ENCODE measurements around the gene EIF4ENIF1.
A peak's percentile ranks its signal among the peaks of the same experiment; 100 is the strongest.
"Not testable (repeated sequence)": the region's sequence is repeated elsewhere in the genome, so short reads cannot be mapped to it uniquely, and the experiment has no call there.

EIF4ENIF1 gene

GRCh38 chr22:31441652-31442051 is 48.0 kb downstream of the EIF4ENIF1 start:
- DNase-seq (ENCODE audit: low spot score), result no peak

DNA sequence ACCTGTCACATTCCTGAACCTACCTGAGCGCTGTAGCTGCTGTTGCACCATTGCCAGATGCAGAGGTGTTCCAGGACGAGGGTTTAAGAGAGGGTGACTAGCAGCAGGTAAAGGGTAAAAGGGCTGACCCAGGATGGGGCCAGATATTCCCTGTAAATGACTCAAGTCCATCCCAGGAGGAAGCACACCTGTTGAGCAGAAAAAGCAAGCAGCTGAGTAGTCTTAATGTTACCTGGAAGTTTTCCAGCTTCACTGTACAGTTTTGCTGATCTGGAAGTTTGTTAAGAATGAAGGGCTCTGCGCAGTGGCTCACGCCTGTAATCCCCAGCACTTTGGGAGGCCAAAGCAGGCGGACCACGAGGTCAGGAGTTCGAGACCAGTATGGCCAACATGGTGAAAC is 49.0 kb downstream of the EIF4ENIF1 start:
- DNase-seq (ENCODE audit: low spot score), result no peak

GRCh38 chr22:31439808-31440207 is 49.8 kb downstream of the EIF4ENIF1 start:
- DNase-seq (ENCODE audit: low spot score), result no peak

DNA sequence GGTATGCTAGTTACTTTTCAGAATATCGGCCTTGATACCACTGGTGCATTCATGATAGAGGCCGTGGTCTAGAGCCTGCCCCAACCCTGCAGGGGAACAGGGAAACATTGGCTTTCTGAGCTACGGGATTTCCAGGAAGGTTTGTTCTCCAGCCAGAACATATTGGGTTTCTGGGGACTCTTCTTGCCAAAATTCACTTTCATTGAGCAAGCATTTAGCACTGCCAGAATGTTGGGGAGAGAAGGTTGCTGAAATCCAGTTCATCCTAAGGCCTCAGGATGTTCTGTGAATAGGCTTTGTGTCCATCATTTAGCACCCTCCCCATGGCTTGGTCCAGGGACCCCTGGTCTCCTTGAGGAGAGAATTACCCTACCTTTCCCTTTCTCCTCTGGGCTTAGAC is 53.5 kb downstream of the EIF4ENIF1 start:
- no peak for DNase-seq (ENCODE audit: low spot score)

- DNase-seq (ENCODE audit: low spot score), result no peak
Measured at GRCh38 chr22:31431950-31432349, 57.7 kb downstream of the EIF4ENIF1 start.

- DNase-seq (ENCODE audit: low spot score), result peak; percentile 34
Measured at GRCh38 chr22:31425331-31426050, 64.2 kb downstream of the EIF4ENIF1 start.

- not testable (repeated sequence) for DNase-seq (ENCODE audit: low spot score)
Measured at GRCh38 chr22:31402350-31402749, 87.3 kb downstream of the EIF4ENIF1 start.

DNA sequence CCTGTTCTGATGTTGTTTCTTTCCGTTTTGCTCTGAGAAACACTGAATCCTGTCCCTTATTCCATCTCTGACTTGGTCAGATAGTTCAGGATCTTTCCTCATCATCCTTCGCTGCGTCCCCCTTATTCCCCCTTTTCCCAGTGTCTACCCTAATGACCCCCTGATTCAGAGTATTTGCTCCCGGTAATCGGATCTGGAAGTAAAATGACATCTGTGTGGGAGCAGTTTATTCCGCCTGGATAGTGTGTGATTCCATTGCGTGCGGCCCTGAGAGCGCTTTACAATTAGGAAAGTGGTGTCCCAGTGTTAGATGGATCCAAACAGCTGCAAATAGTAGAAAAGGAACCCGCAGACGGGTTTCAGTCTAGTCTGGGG is 89.6 kb downstream of the EIF4ENIF1 start:
- DNase-seq (ENCODE audit: low spot score), result peak; percentile 56

DNA sequence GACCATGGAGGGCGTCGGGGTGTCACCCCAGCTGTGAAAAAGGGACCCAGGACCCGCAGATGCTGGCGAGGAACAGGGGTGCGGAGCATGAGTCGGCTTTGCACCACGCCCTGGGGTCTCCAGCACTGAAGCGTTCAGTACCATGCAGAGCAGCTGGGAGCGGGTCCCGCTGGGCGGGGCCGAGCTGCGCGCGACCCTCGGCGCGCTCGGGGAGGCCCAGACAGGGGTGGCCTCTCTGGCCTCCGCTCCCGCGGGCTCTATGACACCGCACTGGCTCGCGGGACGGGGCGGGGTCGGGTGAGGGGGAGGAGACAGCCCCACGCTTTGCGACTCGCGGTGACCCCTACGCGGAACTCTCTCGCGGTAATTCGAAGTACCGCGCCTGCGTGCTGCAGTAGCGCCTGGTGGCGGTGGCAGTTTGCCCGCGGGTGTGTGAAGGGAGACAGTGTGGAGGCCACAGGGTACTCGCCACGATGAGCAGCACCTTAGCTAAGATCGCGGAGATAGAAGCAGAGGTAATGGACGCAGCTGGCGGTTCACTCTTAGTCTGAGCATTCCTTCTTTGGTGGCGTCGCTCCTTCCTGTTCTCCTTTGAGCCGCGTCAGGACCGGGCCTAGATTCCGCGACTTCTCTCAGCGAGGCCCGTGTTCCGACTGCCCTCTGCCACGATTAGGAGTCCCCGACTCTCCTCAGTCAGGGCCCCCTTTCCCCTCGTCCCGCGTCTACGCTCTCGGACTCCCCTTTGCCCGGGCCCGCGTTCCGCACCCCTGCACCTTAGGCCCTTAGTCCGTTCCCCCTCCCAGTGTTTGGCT is 90.2 kb downstream of the EIF4ENIF1 start, which contains the start of gene DRG1:
DRG1 (plus strand) TSS at position 394 of the 812 bp plus-strand sequence; CDS start at position 474, 80 bp downstream.
- peak; percentile 96 for DNase-seq (ENCODE audit: low spot score)

GRCh38 chr22:31398231-31398630 is 91.4 kb downstream of the EIF4ENIF1 start:
- no peak for DNase-seq (ENCODE audit: low spot score)

DNA sequence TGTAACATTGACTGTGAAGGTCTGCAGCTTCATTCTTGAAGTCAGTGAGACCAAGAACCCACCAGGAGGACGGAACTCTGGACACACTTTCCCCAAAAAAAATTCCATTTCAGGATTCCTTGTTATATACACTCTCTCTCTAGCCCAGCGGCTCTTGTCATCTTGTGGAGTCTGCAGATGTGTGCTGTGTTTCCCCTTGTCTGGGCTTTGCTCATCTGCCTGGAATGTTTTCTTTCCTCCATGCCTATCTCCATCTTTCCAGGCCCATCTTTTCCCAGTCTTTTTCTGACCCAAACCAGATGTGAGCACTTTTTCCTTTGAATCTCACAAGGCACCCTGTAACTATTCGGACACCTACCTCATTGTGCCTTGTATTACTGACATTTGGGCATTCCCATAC is 95.3 kb downstream of the EIF4ENIF1 start:
- no peak for DNase-seq (ENCODE audit: low spot score)

- DNase-seq (ENCODE audit: low spot score), result no peak
Measured at GRCh38 chr22:31393893-31394292, 95.7 kb downstream of the EIF4ENIF1 start.
